Endometrial microvascular endothelial cells (primary cell): ENCODE measurements around the gene STARD3NL. TPM values are rescaled to one million over a fixed set of nuclear protein-coding genes. Genes with fewer than 3 reads are reported as not detected.
"Not testable (repeated sequence)": the region's sequence is repeated elsewhere in the genome, so short reads cannot be mapped to it uniquely, and the experiment has no call there.

ENCODE experiments used
- in situ Hi-C: cut with HindIII; loops from 2 replicates; pipeline ENCODE4 v1.10.0; 2017; ENCODE audit warnings: low sequenced_read_pairs, low pct_unique_long_range_greater_than_20kb; ENCODE audit errors: inconsistent ontology term
- total RNA-seq: library from RNA; depleted of rRNA; stranded (reverse); fragments of >200 nt; gene quantifications from one replicate; pipeline ENCODE4 v1.2.3, GENCODE V29; 2015; ENCODE audit errors: inconsistent ontology term

Gene STARD3NL
- total RNA-seq, 1 donor from 2014 or later, result 96.7 TPM

DNA sequence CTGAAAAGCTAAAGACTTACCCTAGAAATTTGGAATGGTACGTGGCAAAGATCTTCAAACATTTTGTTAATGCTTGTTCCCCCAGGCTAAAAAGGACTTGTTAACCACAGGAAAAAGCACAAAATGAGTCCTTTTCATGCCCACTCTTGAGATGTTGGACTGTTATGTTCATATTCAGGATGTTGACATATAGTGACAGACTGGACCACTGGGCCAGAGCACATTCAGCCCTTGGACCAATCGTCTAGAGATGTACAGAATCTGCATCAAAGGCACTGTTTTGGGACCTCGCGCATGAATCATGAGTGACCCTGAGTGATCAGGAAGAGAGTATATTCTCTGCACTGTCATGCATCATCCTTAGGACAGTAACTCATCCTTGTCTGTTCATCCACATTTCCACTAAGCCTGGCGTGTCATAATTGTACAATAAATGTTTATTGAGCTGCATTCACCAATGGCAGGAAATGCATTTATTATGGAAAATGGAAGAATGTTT lies 70.1 kb downstream of the STARD3NL start:
- in situ Hi-C loops, result no loop called here

DNA sequence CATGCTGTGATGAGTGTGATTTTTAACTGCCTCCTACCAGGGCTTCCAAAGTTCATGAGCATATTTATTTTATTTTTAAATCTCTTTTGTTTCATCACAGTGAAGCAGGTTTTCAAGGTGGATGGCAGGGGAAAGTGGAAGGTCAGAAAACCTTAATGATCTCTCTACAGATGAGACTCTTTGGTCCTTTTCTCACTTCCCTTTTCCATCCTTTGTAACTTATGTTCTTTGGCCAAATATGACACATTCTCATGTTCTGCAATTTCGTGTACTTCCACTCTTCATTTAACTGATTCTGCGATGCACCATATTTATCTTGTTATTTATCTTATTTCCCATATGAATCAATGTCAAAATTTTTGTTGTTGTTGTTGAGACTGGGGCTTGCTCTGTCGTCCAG lies 71.8 kb downstream of the STARD3NL start:
- in situ Hi-C loops, result not testable (repeated sequence)

DNA sequence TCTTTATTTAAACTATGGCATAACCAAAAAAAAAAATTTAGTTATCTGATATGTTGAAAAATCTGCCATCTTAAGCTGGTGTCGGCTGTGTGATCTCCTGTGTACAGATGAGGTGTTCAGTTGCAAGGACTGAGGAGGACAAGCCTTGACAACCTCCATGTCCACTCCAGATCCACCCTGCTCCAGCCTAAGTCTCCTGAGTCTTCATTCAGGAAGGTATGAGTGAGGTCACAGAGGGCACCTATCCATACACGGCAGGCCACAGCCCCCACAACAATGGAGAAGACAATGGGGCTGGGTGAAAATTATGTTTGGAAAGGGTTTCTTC lies 79.3 kb downstream of the STARD3NL start:
- in situ Hi-C loops, result no loop called here

DNA sequence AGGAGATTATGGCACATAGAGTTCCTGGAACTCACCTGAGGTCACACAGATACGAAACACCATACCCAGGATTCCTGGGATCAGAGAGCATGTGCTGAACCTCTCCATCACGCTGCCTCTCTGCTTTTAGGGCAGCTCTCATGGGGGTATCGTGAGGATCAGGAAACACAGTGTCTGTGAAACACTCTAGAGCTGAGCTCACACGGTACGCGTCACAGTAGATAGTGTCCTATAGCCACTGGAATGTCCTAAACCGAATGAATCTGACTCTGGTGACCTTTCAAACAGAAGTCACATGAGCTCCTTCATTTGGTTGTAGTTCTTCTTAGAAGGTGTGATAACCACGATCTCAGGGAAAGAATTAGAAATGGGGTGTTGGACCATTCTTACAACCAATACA lies 81.1 kb downstream of the STARD3NL start:
- in situ Hi-C loops, result not testable (repeated sequence)

DNA sequence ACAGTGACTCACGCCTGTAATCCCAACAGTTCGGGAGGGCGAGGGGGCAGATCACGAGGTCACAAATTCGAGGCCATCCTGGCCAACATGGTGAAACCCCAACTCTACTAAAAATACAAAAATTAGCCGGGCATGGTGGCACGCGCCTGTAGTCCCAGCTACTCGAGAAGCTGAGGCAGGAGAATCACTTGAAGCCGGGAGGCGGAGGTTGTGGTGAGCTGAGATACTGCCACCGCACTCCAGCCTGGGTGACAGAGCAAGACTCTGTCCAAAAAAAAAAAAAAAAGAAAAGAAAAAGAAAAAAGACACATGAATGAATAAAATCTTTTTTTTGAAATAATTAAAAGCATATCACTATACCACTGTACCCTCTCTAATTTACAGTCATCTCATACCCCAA lies 83.6 kb downstream of the STARD3NL start:
- in situ Hi-C loops, result not testable (repeated sequence)

DNA sequence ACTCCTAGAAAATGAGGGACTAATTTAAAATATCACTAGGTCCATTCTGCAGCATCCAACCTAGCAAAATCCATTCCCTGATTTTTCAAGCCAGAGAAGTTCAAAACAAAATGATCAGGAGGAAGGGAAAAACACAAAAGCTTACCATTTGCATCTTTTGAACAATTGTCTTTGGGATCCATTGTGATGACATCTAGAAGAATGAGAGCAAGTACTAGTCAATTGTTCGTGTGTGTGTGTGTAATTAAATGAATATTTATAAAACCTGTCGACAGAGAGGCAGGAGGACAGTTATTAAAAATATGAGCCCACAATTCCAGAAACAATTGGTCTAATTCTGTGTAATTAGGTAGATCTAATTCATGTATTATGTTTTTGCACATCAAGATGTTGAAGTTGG lies 84.0 kb downstream of the STARD3NL start:
- in situ Hi-C loops, result not testable (repeated sequence)

DNA sequence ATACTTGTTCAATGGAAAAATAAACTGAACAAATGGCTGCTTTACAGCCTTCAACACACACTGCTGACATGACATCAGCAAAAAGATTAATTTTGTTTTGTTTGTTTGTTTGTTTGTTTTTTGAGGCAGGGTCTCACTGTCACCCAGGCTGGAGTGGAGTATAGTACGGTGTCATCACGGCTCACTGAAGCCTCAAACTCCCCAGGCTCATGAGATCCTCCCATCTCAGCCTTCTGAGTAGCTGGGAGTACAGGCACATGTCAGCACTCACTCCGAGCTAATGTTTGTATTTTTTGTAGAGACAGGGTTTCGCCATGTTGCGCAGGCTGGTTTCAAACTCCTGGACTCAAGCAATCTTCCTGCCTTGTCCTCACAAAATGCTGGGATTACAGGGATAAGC lies 84.5 kb downstream of the STARD3NL start:
- in situ Hi-C loops, result no loop called here

DNA sequence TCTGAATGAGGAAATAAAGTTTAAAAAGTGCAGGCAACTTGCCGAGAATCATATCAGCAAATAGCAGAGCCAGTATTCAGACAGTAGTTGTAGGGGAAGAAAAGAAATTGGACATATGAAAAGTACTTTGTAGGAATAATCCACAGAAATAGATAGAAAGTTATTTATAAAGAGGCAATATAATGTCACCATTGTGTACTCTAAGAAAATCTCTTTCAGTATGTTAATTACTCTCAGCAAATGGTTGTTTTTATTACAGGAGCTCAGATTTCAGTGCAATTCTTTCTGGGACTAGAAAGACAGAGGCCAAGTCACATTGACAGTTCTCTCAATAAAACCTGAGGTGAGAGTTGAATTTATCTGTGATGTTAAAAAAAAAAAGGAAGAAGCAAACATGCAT lies 85.2 kb downstream of the STARD3NL start:
- in situ Hi-C loops, result not testable (repeated sequence)

DNA sequence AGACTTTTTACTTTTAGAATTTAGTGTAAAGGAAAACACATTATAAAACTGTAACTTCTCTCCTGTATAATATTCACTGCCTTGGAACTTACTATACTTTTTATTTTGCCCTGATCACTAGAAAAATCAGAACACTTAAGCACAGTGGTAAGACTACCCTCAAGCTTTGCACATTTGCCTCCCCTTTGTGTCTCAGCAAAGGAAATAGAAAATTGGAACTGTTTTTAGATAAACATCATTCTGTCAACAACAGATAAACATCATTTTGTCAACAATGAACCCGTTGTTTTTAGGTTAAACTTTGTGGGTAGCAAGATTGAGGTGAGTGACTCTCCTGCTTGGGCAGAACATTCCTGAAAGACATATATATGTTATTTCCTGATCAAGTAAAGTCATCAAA lies 86.6 kb downstream of the STARD3NL start:
- in situ Hi-C loops, result not testable (repeated sequence)

DNA sequence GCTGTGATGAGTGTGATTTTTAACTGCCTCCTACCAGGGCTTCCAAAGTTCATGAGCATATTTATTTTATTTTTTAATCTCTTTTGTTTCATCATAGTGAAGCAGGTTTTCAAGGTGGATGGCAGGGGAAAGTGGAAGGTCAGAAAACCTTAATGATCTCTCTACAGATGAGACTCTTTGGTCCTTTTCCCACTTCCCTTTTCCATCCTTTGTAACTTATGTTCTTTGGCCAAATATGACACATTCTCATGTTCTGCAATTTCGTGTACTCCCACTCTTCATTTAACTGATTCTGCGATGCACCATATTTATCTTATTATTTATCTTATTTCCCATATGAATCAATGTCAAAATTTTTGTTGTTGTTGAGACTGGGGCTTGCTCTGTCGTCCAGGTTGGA lies 87.9 kb downstream of the STARD3NL start:
- in situ Hi-C loops, result not testable (repeated sequence)

DNA sequence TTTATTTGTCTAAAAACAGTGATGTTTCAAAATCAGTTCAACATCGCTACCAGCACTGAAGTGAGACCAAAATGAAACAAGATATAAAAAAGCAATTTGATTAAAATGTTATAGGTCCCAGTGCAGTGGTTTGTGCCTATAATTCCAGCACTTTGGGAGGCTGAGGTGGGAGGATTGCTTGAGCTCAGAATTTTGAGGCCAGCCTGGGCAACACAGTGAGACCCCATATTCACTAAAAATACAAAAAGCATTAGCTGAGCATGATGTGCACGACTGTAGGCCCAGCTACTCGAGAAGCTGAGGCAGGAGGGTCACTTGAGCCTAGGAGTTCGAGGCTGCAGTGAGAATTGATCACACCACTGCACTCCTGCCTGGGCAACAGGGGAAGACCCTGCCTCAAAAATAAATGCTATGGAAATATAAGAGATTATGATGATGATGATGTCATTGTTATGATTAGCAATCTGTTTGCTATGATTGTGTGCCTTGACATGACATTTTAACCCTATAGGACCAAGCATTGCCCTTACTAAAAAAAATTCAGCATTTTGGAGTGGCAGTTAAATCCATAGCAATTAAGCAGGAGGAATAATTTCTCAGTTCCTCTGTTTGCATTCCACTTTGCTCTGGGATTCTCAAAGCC lies 91.8 kb downstream of the STARD3NL start:
- in situ Hi-C loops, result not testable (repeated sequence)

DNA sequence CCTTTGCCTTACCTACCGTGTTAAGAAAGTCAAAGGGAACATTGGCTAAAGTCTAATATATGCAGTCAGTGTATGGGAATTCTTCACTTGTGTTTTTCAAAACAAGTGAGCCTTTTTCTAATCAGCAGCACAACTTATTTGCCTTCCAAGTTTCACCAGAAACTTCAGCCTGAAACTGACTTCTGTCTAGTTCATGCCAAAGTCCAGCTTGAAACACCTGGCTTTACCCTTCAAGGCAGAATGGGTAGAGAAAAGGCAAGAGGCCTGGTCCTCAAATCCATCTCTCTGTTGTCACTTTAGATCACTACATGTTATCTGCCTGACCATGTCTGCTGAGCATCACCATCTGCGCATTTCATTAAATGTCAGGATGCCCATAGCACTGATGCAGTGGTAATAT lies 92.4 kb downstream of the STARD3NL start:
- in situ Hi-C loops, result not testable (repeated sequence)

DNA sequence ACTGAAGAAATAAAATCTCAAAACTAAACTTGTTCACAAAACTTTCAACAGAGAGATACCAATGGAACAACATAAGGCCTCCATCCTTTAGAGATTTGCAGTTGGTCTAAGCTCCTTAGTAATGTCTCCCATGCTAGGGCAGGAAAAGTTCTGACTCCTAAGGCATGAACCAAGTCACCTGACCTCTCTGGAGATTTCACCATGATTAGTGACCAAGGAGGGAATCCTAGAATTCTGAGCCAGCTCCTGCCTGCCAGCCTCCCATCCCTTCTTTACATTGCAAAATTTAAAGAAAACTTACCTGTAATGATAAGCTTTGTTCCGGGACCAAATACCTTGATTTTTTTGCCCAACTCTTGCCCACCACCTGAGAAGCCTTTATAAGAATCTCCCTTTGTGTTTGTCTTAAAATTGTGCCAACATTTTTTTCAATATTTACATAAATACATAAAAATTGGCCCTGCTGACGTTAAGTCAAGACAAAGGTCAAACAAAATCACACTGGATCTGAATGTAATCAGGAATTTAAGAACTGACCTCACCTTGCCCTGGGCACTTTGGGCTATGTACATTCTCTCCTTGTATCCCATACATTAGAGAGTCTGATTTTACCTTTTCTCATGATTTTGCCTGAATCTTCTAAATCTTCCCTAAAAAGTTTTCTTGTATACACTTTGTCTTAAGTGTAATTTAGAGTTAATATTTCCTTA lies 95.4 kb downstream of the STARD3NL start, which contains the start of gene TARP:
Gene TARP (minus strand): TSS at position 351 of the 710 bp plus-strand sequence.
- in situ Hi-C loops, result no loop called here

DNA sequence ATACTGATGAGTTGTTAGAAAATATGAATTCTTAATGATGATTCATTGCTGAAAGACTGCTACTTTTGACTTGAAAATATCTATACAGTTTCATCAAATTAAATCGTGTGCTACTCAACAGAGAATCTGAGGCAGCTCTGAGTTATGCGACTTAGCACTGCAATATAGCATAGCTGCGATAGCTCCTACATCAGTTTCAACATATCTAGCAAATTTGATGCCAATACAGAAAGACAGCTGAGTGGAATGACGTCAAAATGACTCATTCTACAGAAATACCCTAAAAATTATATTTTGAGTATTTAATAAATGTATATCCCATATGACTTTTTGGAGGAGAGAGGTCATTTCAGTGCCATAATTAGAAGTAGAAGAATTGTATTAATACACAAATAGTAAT lies 96.4 kb downstream of the STARD3NL start:
- in situ Hi-C loops, result no loop called here

DNA sequence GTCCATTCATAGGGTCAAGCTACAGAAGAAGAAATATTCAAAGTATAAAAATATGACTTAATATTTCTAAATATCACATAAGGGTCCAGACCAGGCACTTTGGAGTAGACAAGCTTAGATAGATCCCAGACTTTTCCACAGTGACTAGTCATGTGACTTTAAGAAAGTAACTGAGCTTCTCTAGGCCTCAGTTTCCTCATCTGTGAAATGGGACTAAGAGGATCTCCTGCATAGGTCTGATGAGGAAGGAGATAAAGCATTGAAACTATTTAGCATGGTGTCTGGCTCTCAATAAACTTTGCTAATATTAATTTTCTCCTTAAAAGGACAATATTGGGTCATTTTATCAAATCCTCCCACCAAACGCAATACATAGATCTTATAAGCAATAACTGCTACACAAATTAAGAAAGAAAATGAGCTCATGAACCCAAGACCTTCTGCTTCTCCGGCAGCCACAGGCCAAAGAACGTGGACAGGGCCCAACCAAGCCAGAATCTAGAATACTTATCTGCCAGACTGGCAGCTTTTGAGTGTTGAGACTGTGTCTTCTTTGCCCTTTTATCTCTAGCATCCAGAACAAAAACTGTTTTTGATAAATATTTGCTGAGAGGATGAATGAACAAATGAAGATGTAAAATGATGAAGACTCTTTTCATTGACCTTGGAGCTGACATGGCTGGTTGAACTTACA lies 97.0 kb downstream of the STARD3NL start:
- in situ Hi-C loops, result no loop called here

DNA sequence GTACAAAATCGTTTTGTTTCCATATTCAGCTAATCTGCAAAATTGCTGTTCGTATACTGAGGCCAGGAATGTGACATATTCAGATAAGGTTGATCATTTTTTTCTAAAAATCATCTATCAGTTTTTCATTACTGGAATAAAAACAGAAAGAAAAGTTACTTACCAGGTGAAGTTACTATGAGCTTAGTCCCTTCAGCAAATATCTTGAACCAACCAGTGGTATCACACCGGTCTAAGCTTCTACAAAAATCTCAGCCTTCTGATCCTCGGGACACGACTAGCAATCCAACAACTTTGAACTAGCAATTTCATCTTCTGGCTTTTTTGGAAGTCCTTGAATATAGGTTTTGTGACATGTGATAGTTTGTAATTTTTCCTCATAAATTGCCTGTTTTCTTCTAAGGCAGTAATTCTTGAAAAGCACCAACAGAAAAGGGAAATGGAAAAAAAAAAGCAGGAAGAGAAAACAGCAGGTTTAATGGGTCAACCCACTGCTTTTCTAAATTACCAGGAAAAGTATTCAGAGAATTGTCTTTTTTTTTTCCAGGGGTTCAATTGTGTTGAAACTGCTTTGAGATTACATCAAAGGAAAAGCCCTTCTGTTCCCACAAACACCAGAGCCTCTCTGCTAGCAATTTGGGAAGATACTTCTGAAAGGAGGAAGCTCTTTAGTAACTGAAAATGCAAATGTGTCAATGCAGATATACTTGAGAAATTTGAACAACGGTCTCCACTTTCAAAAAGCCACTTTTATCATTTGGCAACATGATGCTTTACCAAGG lies 98.2 kb downstream of the STARD3NL start:
- in situ Hi-C loops, result no loop called here

DNA sequence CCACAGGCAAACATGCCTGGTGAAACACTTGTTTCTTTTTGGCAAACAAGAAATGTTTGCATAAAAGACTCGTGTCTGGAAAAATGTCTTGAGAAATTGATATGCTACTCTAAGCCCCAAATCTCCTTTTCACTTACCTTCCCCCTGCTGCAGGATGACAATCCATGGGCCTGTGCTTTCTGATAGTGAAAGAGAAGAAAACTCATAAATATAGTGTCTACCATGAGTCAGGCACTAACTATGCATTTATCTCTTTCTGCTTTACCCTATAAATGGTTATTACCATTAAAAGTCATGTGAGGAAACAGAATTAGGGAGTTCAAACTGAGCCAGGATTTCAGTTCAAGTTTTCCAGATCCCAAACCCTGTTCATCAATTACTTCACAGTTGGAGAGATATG lies 102.0 kb downstream of the STARD3NL start:
- in situ Hi-C loops, result no loop called here
